HG03135 (cell line): Measurements from ENCODE around the gene C19orf53.
"Not testable (repeated sequence)": the region's sequence is repeated elsewhere in the genome, so short reads cannot be mapped to it uniquely, and the experiment has no call there.

Experiments used
- ATAC-seq: cut with Tn5 transposase; IDR thresholded peaks from one replicate; pipeline ENCODE4 v1.9.1; 2021; ENCODE audit warnings: mild to moderate bottlenecking, moderate library complexity; ENCODE audit not compliant: unreplicated experiment

C19orf53 gene

DNA sequence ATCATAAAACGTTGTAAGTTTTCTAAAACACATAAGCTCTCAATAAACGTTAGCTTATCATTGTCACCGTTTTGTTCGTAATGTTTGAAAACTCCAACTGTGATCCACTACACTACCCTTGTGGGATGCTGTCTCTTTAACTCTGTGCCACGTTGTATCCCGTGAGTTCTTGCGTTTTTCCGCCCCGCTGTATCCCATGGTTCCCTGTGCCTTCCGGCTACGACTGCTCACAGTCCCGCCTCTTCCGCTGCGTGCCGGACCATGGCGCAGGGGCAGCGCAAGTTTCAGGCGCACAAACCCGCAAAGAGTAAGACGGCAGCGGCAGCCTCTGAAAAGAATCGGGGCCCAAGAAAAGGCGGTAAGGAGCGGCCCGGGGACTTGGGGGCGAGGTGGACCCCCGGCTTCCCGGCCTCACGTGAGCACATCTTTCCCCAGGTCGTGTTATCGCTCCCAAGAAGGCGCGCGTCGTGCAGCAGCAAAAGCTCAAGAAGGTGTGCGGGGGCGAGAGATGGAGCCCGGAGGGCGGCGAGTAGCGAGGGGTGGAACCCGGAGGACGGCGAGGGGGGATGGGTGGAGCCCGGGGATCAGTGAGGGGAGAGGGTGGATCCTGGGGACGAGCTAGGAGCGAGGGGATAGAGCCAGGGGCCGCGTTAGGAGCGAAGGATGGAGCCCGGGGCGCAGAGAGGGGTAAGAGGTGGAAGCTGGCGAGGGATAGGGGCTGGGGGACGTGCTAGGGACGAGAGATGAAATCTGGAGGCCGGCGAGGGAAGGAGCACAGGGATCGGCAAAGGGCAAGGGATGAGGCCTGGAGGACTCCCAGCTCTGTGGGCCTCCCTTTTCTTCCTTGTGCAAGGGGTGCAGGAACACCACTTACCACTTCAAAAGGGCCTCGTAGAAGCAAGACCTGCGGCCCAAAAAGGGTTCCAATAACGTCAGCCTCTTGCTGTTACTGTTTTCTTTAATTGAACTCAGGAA is at the start of gene C19orf53:
Gene C19orf53, plus strand, starts transcription at position 240 of the 975 bp plus-strand sequence. Its CDS starts 22 bp downstream, at position 262.
- peak; percentile 88 for ATAC-seq

DNA sequence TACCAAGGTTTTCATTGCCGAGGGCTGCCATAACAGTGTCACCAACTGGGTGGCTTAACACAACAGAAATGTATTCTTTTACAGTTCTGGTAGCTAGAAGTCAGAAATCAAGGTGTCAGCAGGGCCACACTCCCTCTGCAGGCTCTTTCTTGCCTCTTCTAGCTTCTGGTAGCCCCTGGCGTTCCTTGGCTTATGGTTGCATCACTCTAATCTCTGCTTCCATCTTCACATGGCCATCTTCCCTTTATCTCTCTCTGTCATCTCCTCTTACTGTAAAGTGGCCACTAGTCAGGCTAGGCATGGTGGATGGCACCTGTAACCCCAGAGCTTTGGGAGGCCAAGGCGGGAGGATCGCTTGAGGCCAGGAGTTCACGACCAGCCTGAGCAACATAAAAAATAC is 47.9 kb upstream of the C19orf53 start:
- no peak for ATAC-seq

DNA sequence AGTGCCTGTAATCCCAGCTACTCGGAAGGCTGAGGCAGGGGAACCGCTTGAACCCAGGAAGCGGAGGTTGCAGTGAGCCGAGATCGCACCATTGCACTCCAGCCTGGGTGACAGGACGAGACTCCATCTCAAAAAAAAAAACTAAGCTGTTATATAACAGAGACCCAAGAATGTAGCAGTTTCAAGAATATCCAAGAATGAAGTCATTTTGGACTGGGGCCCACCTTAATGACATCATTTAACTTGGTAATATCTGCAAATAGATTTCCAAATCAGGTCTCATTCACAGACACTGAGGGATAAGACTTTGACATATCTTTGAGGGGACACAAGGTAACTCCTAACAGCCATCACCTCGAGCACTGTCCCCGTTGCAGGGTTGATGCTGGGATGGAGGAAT is 46.5 kb upstream of the C19orf53 start:
- no peak for ATAC-seq

DNA sequence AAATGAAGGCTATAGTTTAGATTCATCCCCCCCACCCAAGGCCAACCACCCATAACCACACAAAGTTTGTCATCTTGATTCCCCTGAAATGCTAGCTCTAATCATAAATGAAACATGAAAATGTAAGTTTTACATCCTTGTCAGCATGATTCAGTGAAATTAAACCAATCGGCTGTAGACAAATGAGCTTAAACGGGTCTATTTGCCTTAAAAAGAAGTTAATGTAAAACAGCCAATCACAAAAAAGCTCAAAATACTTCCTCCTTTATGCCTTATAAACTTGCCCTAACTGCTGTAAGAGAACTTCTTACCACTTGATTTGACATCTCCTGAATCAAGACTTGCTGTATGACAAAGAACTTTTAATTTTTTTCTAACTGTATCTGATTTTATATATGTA is 44.4 kb upstream of the C19orf53 start:
- no peak for ATAC-seq

DNA sequence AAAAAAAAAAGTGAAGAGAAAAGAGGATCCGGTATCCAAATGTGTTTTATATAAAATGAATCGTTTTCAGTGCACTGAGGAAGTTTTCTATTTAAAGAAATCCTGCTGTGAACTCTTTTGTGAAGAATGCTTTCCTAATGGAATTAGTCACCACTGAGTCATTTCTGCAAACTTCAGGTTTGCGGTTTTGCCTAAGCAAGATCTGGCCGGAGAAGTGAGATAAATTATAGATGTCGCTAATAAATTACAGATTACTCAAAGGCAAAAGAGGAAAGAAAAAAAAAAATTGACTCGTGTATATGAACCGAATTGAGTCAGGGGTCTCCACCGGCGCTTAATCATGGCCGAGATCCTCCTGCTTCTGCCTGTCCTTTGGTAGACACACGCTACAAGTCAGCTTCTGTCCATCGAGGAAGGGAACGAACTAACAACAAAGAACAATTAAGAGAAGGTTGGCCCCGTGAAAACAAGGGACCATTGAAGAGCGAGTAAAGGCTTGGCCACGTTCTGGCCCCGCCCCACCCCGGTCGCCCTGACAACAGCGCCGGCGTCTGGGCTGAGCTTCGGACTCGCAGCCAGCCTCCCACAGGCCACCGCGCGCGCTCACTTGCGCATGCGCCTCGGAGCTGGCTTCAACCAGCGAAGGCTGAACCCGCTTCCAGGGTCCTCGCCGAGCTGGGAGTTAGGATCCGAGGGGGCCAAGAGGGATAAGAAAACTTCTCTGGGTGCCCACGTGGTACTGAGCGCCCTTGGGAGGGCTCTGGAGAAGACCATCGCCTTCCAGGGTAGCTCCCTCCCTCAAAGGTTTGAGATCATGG is 42.9 kb upstream of the C19orf53 start:
- peak; percentile 92 for ATAC-seq

DNA sequence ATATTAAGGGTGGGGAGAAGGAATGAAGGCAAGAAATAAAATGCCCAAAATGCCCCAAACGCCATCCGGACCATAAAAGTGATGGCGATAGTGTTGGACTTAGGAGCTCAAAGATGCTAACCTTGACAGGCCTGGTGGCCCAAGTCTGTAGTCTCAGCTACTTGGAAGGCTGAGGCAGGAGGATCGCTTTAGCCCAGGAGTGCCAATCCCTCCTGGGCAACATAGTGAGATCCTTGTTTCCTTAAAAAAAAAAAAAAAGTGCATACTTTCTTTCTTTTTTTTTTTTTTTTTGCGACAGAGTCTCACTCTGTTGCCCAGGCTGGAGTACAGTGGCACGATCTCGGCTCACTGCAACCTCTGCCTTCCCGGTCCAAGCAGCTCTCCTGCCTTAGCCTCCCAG is 41.9 kb upstream of the C19orf53 start:
- ATAC-seq, result no peak

DNA sequence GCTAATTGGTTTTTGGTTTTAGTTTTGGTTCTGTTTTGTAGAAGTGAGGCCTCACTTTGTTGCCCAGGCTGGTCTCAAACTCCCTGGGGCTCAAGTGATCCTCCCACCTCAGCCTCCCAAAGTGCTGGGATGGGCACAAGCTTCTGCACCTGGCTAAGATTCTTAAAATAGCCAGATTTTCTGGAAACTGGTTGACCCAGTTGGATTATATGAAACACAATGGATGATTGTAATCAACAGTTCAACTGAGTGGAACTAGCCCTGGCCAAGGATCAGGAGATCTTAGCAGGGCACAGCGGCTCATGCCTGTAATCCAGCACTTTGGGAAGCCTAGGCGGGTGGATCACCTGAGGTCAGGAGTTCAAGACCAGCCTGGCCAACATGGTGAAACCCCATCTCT is 39.5 kb upstream of the C19orf53 start:
- ATAC-seq, result no peak

DNA sequence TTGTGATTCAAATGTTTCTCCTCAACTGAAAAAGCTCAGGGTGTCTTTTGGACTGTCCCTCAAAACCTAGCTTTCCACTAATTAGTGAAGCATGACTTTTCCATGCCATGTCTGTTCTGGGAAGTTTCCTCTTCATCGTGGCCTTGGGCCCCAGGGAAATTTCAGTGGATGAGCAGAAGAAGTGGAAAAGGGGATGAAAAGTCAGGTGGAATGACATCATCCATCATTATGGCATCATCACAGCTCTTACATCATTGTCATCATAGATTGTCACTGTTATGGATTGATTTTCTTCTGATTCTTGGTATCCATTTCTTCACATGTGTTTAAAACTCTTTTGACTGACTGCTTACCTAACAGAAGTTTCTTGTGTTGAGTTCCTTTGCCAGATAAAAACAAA is 36.2 kb upstream of the C19orf53 start:
- no peak for ATAC-seq

DNA sequence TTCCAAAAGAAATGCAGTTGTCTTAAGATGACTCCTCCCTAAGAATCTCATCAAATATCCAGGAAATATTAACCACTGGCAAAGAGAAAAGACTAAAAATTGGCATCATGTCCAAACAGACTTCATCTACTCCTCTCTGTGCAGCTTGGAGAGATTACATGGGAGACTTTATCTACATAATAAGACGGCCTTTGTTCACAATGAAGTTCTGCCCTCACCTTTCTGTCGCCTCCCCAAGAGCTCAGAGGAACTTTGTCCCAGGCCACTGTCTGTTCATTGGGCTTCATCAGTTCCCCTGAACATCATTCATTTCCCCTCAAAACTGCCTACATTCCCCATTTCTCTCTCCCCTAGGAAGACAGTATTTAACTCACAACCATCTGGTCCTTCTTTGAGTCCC is 32.4 kb upstream of the C19orf53 start:
- no peak for ATAC-seq

DNA sequence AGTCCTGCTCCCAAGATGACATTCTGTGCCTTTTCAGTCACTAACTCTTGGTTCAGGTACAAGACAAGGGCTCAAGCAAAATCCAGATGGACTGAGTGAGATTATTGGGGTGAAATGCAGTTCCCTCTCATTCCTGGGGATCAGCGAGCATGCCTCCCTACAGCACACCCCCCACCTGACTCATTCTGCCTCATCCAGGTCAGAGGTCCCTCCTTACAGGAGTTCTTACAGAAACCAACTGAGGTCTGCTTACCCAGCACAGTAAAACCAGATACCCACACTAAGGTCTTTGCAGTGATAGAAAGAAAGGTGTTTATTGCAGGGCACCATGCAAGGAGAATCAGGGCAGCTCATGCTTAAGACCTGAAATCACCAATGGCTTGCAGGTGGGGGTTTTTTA is 31.5 kb upstream of the C19orf53 start:
- ATAC-seq, result no peak

DNA sequence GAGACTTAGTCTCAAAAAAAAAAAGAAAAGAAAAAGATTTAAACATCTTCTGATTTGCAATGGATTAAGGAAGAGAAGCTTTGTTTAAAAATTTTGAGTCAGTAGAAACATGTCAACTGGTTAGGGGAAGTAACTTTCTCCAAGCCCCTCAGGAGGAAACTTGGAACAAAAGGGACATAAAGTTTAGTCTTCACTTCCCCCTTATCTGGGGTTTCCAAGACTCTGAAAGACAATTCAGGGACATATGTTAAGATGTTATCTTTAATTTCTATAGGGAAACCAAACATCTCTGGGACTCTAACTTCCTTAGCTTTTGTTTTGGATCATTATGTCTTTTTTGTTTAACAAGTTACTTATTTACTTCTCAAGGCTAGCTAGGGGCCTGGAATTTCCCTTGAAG is 30.1 kb upstream of the C19orf53 start:
- no peak for ATAC-seq

DNA sequence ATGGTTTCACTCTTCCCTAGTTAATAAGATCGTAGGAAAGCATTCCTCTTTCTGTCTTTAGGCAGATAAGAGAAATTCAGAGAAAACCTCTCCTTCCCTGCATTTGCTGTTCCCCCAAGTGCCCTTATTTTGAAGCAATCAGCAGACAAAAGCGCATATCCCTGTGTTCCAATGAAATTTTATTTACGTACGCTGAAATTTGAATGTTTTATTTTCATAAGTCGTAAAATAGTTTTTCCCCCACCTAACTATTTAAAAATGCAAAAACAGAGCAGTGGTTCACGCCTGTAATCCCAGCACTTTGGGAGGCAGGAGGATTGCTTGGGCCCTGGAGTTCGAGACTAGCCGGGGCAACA is 27.2 kb upstream of the C19orf53 start:
- no peak for ATAC-seq

DNA sequence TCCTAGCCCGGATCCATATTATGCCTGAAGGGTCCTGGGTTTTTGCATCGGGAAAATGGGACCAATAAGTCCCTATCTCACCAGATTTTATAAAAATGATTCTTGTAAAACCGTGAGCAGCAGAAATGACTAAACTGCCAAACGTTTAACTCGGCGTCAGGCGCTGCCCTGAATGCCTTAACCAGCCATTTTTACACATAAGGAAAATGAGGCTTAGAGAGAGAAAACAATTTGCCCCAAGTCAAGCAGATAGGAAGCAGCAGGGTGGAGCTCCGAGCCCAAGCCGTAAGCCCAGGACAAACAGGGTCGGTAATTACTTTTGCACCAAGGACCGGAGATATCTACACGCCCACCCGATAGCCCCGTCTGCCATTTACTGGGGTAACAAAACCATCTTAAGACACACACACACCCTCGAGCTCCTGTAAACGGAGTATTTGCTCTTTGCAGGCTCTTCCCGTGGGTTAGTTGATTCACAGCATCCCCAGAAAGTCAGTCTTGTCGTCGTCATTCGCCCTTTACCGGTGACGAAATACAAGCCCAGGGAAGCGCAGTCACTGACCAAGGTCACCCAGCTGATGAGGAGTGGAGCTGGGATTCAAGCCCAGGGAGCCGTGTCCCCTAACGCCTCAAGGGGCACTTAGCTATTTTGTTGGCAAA is 26.0 kb upstream of the C19orf53 start:
- no peak for ATAC-seq

DNA sequence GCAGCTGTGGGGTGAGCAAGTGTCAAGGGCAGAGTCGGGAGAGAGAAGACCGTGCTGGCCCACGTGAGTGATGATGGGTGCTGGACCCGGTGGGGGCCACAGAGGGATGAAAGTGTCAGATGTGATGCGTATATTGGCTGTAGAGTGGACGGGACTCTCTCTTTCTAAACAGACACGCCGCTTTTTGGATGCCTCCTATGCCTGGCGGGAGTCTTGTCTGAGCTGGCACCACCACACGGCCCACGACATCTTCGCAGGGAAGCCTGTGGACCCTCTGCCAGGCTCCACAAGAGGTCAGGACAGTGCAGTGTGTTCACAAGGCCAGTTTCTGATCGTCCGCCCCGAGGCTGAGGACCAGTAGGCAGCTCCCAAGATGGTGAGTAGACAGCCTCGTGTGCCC is 22.8 kb upstream of the C19orf53 start:
- no peak for ATAC-seq

DNA sequence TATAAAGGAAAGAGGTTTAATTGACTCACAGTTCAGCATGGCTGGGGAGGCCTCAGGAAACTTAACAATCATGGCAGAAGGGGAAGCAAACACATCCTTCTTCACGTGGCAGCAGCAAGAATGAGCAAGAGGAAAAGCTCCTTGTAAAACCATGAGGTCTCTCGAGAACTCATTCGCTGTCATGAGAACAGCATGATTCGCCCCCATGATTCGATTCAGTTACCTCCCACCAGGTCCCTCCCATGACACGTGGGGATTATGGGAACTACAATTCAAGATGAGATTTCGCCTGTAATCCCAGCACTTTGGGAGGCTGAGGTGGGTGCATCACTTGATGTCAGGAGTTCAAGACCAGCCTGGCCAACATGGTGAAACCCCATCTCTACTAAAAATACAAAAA is 20.6 kb upstream of the C19orf53 start:
- not testable (repeated sequence) for ATAC-seq

DNA sequence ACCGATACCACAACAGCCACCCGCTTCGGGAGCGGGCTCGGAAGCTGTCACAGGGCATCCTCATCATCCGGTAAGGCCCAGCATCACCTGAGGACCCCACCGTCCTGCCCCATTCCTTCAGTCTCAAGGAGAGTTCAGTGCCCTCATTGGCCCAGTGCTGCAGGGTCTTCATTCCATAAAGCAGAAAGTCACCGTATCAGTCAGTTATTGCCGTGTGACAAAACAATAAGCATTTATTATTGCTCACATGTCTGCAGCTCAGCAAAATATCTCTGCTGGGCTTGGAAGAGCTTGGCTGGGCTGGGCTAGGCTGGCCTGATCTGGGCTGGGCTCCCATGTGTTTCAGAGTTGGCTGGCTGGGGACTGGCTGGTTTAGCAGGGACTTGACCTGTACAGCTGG is 18.0 kb upstream of the C19orf53 start:
- no peak for ATAC-seq

DNA sequence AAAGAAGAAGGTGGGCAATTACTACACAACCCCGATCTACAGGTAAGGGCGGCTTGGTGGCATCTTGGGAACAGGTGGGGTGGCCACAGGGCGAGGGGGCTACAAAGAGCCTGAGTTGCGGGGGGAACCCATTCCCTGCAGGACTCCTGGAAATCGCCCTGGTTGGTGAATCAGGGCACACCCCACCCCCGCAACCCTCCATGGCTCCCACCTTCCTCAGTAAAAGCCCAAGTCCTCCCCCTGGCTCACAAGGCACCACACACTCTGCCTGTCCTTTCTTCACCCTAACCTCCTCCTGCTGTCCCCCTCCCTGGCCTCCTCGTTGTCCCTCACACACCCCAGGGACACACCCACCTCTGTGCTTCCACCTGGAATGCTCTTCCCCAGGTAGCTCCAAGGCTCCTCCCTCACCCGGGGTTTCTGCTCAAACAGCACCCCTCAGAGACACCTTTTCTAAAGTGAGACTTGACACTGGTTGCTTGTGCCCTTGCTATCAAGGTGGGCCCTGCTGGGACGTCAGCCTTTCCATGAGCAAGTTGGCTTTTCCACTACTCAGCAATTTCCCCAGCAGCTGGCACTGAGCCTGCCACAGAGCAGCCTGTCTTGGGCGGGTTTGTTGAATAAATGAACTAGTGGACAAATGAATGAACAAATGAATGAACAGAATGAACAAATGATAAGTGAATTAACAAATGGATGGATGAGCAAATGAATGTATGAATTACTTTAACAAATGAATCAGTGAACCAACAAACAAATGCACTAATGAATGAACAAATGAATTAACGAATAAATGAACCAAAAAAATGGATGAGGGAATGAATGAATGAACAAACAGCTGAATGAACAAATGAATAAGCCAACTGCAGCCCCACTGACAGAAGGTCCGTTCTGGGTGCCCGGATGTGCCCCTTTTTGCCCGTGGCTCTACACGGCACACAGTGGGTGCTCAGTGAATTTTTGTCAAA is 16.2 kb upstream of the C19orf53 start:
- ATAC-seq, result no peak

DNA sequence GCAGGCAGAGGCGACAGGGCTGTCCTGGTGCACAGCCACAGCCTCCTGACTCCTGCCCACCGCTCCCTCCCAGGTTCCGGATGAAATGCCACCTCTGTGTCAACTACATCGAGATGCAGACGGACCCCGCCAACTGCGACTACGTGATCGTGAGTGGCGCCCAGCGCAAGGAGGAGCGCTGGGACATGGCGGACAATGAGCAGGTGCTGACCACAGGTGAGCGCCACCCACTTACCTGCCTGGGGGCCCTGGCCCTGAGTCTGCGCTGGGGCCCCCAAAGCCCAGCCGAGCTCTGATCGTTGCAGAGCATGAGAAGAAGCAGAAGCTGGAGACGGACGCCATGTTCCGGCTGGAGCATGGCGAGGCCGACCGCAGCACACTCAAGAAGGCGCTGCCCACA is 15.5 kb upstream of the C19orf53 start:
- no peak for ATAC-seq

DNA sequence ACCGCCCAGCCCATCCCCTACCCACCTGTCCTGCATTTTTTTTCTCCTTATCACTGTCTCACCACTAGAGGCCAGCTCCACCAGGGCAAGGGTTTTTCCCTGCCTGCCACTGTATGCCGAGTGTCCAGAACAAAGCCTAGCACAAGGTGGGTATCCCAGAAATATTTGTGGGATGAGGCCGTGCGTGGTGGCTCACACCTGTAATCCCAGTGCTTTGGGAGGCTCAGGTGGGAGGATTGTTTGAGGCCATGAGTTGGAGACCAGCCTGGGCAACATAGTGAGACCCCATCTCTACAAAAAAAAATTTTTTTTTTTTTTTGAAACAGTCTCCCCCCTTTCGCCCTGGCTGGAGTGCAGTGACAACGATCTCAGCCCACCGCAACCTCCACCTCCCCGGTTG is 12.8 kb upstream of the C19orf53 start:
- ATAC-seq, result no peak

DNA sequence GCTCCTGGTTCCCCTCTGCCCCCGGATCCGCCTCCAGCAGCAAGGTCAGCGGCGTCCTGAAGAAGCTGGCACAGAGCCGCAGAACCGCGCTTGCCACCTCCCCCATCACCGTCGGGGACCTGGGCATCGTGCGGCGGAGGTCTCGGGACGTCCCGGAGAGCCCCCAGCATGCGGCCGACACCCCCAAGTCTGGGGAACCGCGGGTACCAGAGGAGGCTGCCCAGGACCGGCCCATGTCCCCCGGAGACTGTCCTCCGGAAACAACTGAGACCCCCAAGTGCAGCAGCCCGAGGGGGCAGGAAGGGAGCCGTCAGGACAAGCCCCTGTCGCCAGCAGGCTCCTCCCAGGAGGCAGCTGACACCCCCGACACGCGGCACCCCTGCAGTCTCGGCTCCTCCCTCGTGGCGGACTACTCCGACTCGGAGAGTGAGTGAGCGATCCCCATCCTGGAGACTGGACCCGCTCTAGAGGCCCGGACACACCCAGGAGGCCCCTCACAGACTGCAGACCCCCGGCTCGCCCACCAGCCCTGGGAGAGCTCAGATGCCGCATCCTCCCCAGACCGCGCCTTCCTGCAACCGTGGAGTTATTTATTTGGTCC is 11.5 kb upstream of the C19orf53 start:
- no peak for ATAC-seq
